Breast epithelium (tissue), 4 donors: ENCODE results near the gene AGBL1. TPM values are rescaled to one million over a fixed set of nuclear protein-coding genes. Genes with fewer than 3 reads are reported as not detected.

Experiments used
- DNase-seq, 2 donors: peaks; one replicate each; pipeline ENCODE4 v3.0.0-alpha.2; 2019; ENCODE audit warnings: low spot score in 2 of 2
- H3K27ac ChIP-seq, 2 donors: fragments of 200-600 bp; sonication (generic) in 1 of 2; one replicate each; pipeline ENCODE4 v1.5.1; 2016 to 2019; ENCODE audit warnings: mild to moderate bottlenecking in 1 of 2
- H3K27me3 ChIP-seq, 2 donors: fragments of 200-600 bp; sonication (generic) in 1 of 2; one replicate each; pipeline versions ENCODE4 v1.5.1 to v1.6.0; 2017 to 2019; ENCODE audit warnings: control low read depth in 1 of 2, mild to moderate bottlenecking in 1 of 2
- H3K36me3 ChIP-seq: fragments of 200-600 bp; one replicate; pipeline ENCODE4 v1.5.1; 2019
- H3K4me1 ChIP-seq, 2 donors: fragments of 200-600 bp; sonication (generic); one replicate each; pipeline ENCODE4 v1.5.1; 2016 to 2019; ENCODE audit warnings: control low read depth in 1 of 2
- H3K4me3 ChIP-seq, 3 donors: fragments of 200-600 bp; sonication (generic); 1 replicate in 2 of 3; 2 replicates in 1 of 3; pipeline ENCODE4 v1.5.1; 2016 to 2019; ENCODE audit warnings: mild to moderate bottlenecking in 3 of 3, moderate library complexity in 2 of 3
- H3K9me3 ChIP-seq, 2 donors: fragments of 200-600 bp; sonication (generic) in 1 of 2; one replicate each; pipeline ENCODE4 v1.5.1; 2016 to 2019; ENCODE audit warnings: control low read depth in 1 of 2
- CTCF ChIP-seq, 3 donors: fragments of 450-650 bp; IDR thresholded peaks; one replicate each; pipeline ENCODE4 v1.5.1; 2016 to 2017; ENCODE audit warnings: antibody characterized with exemption in 3 of 3, mild to moderate bottlenecking in 3 of 3, moderate library complexity in 3 of 3
- POLR2A ChIP-seq: fragments of 450-650 bp; IDR thresholded peaks from one replicate; pipeline ENCODE4 v1.6.1; 2016; ENCODE audit warnings: antibody characterized with exemption, mild to moderate bottlenecking, moderate library complexity
- POLR2AphosphoS5 ChIP-seq, 3 donors: sonication (generic); formaldehyde crosslinking; IDR thresholded peaks; one replicate each; pipeline ENCODE4 v1.6.1; 2017; ENCODE audit warnings: antibody characterized with exemption in 3 of 3
- intact Hi-C: fragments of 100-400 bp; cut with DNase I; formaldehyde crosslinking; loops from one replicate; pipeline ENCODE4 v1.15.1; 2023; ENCODE audit warnings: low total_unique reads
- total RNA-seq, 3 donors: library from RNA; depleted of rRNA; stranded (reverse); fragments of >200 nt; gene quantifications; one replicate each; pipeline ENCODE4 v1.1.0, GENCODE V29; 2016

The AGBL1 gene
- total RNA-seq, 3 donors from 2014 or later, result not detected

- H3K27ac ChIP-seq, result no peak overlapping the region
- TF ChIP-seq CTCF (IDR thresholded peaks at IDR 0.05) (no peak), POLR2AphosphoS5 (IDR thresholded peaks at IDR 0.05) (no peak), POLR2A (no peak)
- no peaks in the 10 kb centered on the region for H3K9me3 ChIP-seq
- peaks cover 0 to 14% of the 10 kb centered on the region in 2 donors for H3K27me3 ChIP-seq
- no peak for DNase-seq
- H3K4me3 ChIP-seq, result no peak overlapping the region
- intact Hi-C loops, result no loop called here
- no peaks in the 10 kb centered on the region for H3K4me1 ChIP-seq
- H3K36me3 ChIP-seq, result no peaks in the 10 kb centered on the region
Observed at GRCh38 chr15:86237111-86237500, 157.4 kb downstream of the AGBL1 start.

- Histone ChIP-seq H3K9me3 (no peaks in the 10 kb centered on the region), H3K36me3 (no peaks in the 10 kb centered on the region), H3K27ac (no peak overlapping the region), H3K27me3 (no peaks in the 10 kb centered on the region), H3K4me3 (peak overlapping the region in 1 of 3 donors; percentile 19), H3K4me1 (no peaks in the 10 kb centered on the region)
- peak in 1 of 2 donors; percentile 19 for DNase-seq
- intact Hi-C loops, result no loop called here
- TF ChIP-seq CTCF (IDR thresholded peaks at IDR 0.05) (no peak), POLR2A (no peak), POLR2AphosphoS5 (IDR thresholded peaks at IDR 0.05) (no peak)
Observed at GRCh38 chr15:86247249-86247955, 167.7 kb downstream of the AGBL1 start.

GRCh38 chr15:86255247-86255646 is 175.6 kb downstream of the AGBL1 start:
- no peak for TF ChIP-seq CTCF (IDR thresholded peaks at IDR 0.05)
- no peak for TF ChIP-seq POLR2A
- TF ChIP-seq POLR2AphosphoS5 (IDR thresholded peaks at IDR 0.05), result no peak
- no peak for DNase-seq
- no peak overlapping the region for H3K4me3 ChIP-seq
- no peaks in the 10 kb centered on the region for H3K9me3 ChIP-seq
- H3K27me3 ChIP-seq, result no peaks in the 10 kb centered on the region
- H3K27ac ChIP-seq, result no peak overlapping the region
- H3K36me3 ChIP-seq, result no peaks in the 10 kb centered on the region
- H3K4me1 ChIP-seq, result no peaks in the 10 kb centered on the region
- intact Hi-C loops, result no loop called here

GRCh38 chr15:86256628-86257027 is 177.0 kb downstream of the AGBL1 start:
- Histone ChIP-seq H3K4me1 (no peaks in the 10 kb centered on the region), H3K27me3 (no peaks in the 10 kb centered on the region), H3K9me3 (no peaks in the 10 kb centered on the region), H3K27ac (no peak overlapping the region), H3K4me3 (no peak overlapping the region), H3K36me3 (no peaks in the 10 kb centered on the region)
- no peak for TF ChIP-seq CTCF (IDR thresholded peaks at IDR 0.05)
- no peak for TF ChIP-seq POLR2A
- no peak for TF ChIP-seq POLR2AphosphoS5 (IDR thresholded peaks at IDR 0.05)
- no peak for DNase-seq
- intact Hi-C loops, result no loop called here

GRCh38 chr15:86259589-86259988 is 179.9 kb downstream of the AGBL1 start:
- no peaks in the 10 kb centered on the region for H3K36me3 ChIP-seq
- intact Hi-C loops, result no loop called here
- DNase-seq, result no peak

More at GRCh38 chr15:86259589-86259988, 179.9 kb downstream of the AGBL1 start:
- Histone ChIP-seq H3K27me3 (no peaks in the 10 kb centered on the region), H3K27ac (no peak overlapping the region), H3K4me1 (no peaks in the 10 kb centered on the region), H3K4me3 (no peak overlapping the region), H3K9me3 (no peaks in the 10 kb centered on the region)
- no peak for TF ChIP-seq POLR2A
- no peak for TF ChIP-seq CTCF (IDR thresholded peaks at IDR 0.05)
- TF ChIP-seq POLR2AphosphoS5 (IDR thresholded peaks at IDR 0.05), result no peak
